ENCODE measurements around the gene CAP2. TPM values are rescaled to one million over a fixed set of nuclear protein-coding genes. Genes with fewer than 3 reads are reported as not detected.

Gene CAP2
- total RNA-seq, 1 experiment from 2014 or later = 11.3 TPM

- Histone ChIP-seq H3K36me3 (replicated peaks; ENCODE audit: control insufficient read depth, insufficient read depth, low read length) (no peaks in the 10 kb centered on the region; the same call in 1 of the 2 replicates), H3K4me3 (ENCODE audit: insufficient read depth, low read depth, low read length) (no peak overlapping the region), H3K27me3 (ENCODE audit: control insufficient read depth, insufficient read depth, low read length) (no peaks in the 10 kb centered on the region)
- no peak for DNase-seq
Measured at GRCh38 chr6:17466147-17466546, 72.8 kb downstream of the CAP2 start.

- H3K4me3 ChIP-seq (ENCODE audit: insufficient read depth, low read depth, low read length) = no peak overlapping the region
- no peak for DNase-seq
- no peaks in the 10 kb centered on the region for H3K27me3 ChIP-seq (ENCODE audit: control insufficient read depth, insufficient read depth, low read length)
- H3K36me3 ChIP-seq (replicated peaks; ENCODE audit: control insufficient read depth, insufficient read depth, low read length) = no peaks in the 10 kb centered on the region; the same call in 1 of the 2 replicates
Measured at GRCh38 chr6:17466707-17467106, 73.3 kb downstream of the CAP2 start.

GRCh38 chr6:17469006-17469832 is 75.8 kb downstream of the CAP2 start:
- H3K27me3 ChIP-seq (ENCODE audit: control insufficient read depth, insufficient read depth, low read length) = no peaks in the 10 kb centered on the region
- no peak overlapping the region for H3K4me3 ChIP-seq (ENCODE audit: insufficient read depth, low read depth, low read length)
- DNase-seq = peak; percentile 42
- no peaks in the 10 kb centered on the region; the same call in 1 of the 2 replicates for H3K36me3 ChIP-seq (replicated peaks; ENCODE audit: control insufficient read depth, insufficient read depth, low read length)

- Histone ChIP-seq H3K27me3 (ENCODE audit: control insufficient read depth, insufficient read depth, low read length) (no peaks in the 10 kb centered on the region), H3K4me3 (ENCODE audit: insufficient read depth, low read depth, low read length) (no peak overlapping the region), H3K36me3 (replicated peaks; ENCODE audit: control insufficient read depth, insufficient read depth, low read length) (no peaks in the 10 kb centered on the region; the same call in 1 of the 2 replicates)
- no peak for DNase-seq
Measured at GRCh38 chr6:17470202-17470937, 77.0 kb downstream of the CAP2 start.

- Histone ChIP-seq H3K27me3 (ENCODE audit: control insufficient read depth, insufficient read depth, low read length) (no peaks in the 10 kb centered on the region), H3K4me3 (ENCODE audit: insufficient read depth, low read depth, low read length) (no peak overlapping the region), H3K36me3 (replicated peaks; ENCODE audit: control insufficient read depth, insufficient read depth, low read length) (no peaks in the 10 kb centered on the region; the same call in 1 of the 2 replicates)
- no peak for DNase-seq
Measured at GRCh38 chr6:17470938-17471327, 77.5 kb downstream of the CAP2 start.

GRCh38 chr6:17472653-17473183 is 79.3 kb downstream of the CAP2 start:
- H3K4me3 ChIP-seq (ENCODE audit: insufficient read depth, low read depth, low read length) = no peak overlapping the region
- no peaks in the 10 kb centered on the region for H3K27me3 ChIP-seq (ENCODE audit: control insufficient read depth, insufficient read depth, low read length)
- no peak for DNase-seq
- no peaks in the 10 kb centered on the region; the same call in 1 of the 2 replicates for H3K36me3 ChIP-seq (replicated peaks; ENCODE audit: control insufficient read depth, insufficient read depth, low read length)

GRCh38 chr6:17473554-17473953 is 80.2 kb downstream of the CAP2 start:
- no peak overlapping the region for H3K4me3 ChIP-seq (ENCODE audit: insufficient read depth, low read depth, low read length)
- H3K27me3 ChIP-seq (ENCODE audit: control insufficient read depth, insufficient read depth, low read length) = no peaks in the 10 kb centered on the region
- DNase-seq = no peak
- no peaks in the 10 kb centered on the region; the same call in 1 of the 2 replicates for H3K36me3 ChIP-seq (replicated peaks; ENCODE audit: control insufficient read depth, insufficient read depth, low read length)

- no peaks in the 10 kb centered on the region for H3K36me3 ChIP-seq (replicated peaks; ENCODE audit: control insufficient read depth, insufficient read depth, low read length)
- DNase-seq = no peak
- H3K27me3 ChIP-seq (ENCODE audit: control insufficient read depth, insufficient read depth, low read length) = no peaks in the 10 kb centered on the region
- H3K4me3 ChIP-seq (ENCODE audit: insufficient read depth, low read depth, low read length) = no peak overlapping the region
Measured at GRCh38 chr6:17474289-17474688, 80.9 kb downstream of the CAP2 start.

GRCh38 chr6:17475606-17476244 is 82.3 kb downstream of the CAP2 start:
- no peak for DNase-seq
- Histone ChIP-seq H3K4me3 (ENCODE audit: insufficient read depth, low read depth, low read length) (no peak overlapping the region), H3K27me3 (ENCODE audit: control insufficient read depth, insufficient read depth, low read length) (no peaks in the 10 kb centered on the region), H3K36me3 (replicated peaks; ENCODE audit: control insufficient read depth, insufficient read depth, low read length) (no peaks in the 10 kb centered on the region)

GRCh38 chr6:17476511-17476910 is 83.1 kb downstream of the CAP2 start:
- Histone ChIP-seq H3K36me3 (replicated peaks; ENCODE audit: control insufficient read depth, insufficient read depth, low read length) (no peaks in the 10 kb centered on the region), H3K4me3 (ENCODE audit: insufficient read depth, low read depth, low read length) (no peak overlapping the region), H3K27me3 (ENCODE audit: control insufficient read depth, insufficient read depth, low read length) (no peaks in the 10 kb centered on the region)
- DNase-seq = no peak

GRCh38 chr6:17477356-17477755 is 84.0 kb downstream of the CAP2 start:
- no peaks in the 10 kb centered on the region for H3K36me3 ChIP-seq (replicated peaks; ENCODE audit: control insufficient read depth, insufficient read depth, low read length)
- H3K27me3 ChIP-seq (ENCODE audit: control insufficient read depth, insufficient read depth, low read length) = no peaks in the 10 kb centered on the region
- H3K4me3 ChIP-seq (ENCODE audit: insufficient read depth, low read depth, low read length) = no peak overlapping the region
- DNase-seq = no peak

- Histone ChIP-seq H3K4me3 (ENCODE audit: insufficient read depth, low read depth, low read length) (no peak overlapping the region), H3K36me3 (replicated peaks; ENCODE audit: control insufficient read depth, insufficient read depth, low read length) (no peaks in the 10 kb centered on the region), H3K27me3 (ENCODE audit: control insufficient read depth, insufficient read depth, low read length) (no peaks in the 10 kb centered on the region)
- no peak for DNase-seq
Measured at GRCh38 chr6:17478223-17478907, 85.0 kb downstream of the CAP2 start.

GRCh38 chr6:17478946-17479345 is 85.6 kb downstream of the CAP2 start:
- Histone ChIP-seq H3K36me3 (replicated peaks; ENCODE audit: control insufficient read depth, insufficient read depth, low read length) (no peaks in the 10 kb centered on the region), H3K27me3 (ENCODE audit: control insufficient read depth, insufficient read depth, low read length) (no peaks in the 10 kb centered on the region), H3K4me3 (ENCODE audit: insufficient read depth, low read depth, low read length) (no peak overlapping the region)
- DNase-seq = no peak

GRCh38 chr6:17480476-17480875 is 87.1 kb downstream of the CAP2 start:
- no peaks in the 10 kb centered on the region for H3K27me3 ChIP-seq (ENCODE audit: control insufficient read depth, insufficient read depth, low read length)
- H3K36me3 ChIP-seq (replicated peaks; ENCODE audit: control insufficient read depth, insufficient read depth, low read length) = no peaks in the 10 kb centered on the region
- DNase-seq = no peak
- H3K4me3 ChIP-seq (ENCODE audit: insufficient read depth, low read depth, low read length) = no peak overlapping the region
